ENCODE data around the gene UBA52.
A peak's percentile ranks its signal among the peaks of the same experiment; 100 is the strongest.

DNA sequence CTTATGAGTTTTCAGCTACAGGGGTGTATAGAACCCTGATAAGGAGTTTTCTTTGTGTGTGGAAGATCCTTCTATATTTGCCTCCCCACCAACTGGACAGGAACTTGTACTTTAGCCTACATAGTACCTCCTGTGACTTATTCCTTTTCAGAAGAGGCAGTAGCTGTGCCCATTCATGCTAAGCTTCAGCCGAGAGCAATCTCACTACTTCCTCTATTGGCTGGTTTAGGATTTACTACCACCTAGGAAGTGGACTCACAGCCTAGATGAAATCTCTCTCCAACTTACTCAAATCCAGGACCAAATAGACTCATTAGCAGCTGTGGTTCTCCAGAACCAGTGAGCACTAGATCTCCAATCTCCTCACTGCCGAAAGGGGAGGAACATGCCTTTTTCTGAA lies 14.6 kb downstream of the UBA52 start:
- TF ChIP-seq, protein P1, sequence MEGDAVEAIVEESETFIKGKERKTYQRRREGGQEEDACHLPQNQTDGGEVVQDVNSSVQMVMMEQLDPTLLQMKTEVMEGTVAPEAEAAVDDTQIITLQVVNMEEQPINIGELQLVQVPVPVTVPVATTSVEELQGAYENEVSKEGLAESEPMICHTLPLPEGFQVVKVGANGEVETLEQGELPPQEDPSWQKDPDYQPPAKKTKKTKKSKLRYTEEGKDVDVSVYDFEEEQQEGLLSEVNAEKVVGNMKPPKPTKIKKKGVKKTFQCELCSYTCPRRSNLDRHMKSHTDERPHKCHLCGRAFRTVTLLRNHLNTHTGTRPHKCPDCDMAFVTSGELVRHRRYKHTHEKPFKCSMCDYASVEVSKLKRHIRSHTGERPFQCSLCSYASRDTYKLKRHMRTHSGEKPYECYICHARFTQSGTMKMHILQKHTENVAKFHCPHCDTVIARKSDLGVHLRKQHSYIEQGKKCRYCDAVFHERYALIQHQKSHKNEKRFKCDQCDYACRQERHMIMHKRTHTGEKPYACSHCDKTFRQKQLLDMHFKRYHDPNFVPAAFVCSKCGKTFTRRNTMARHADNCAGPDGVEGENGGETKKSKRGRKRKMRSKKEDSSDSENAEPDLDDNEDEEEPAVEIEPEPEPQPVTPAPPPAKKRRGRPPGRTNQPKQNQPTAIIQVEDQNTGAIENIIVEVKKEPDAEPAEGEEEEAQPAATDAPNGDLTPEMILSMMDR (IDR thresholded peaks at IDR 0.05): peak in 1 of 6 experiments; percentile 9
- TF ChIP-seq POLR2A (IDR thresholded peaks at IDR 0.05): no peak

All from Peyer's patch (tissue), 4 donors.